ENCODE data around the gene EPC1. TPM values are rescaled to one million over a fixed set of nuclear protein-coding genes. Genes with fewer than 3 reads are reported as not detected.
"Not testable (repeated sequence)": the region's sequence is repeated elsewhere in the genome, so short reads cannot be mapped to it uniquely, and the experiment has no call there.

EPC1 gene
- total RNA-seq, 2 experiments from 2014 or later = 24.4 to 26.1 TPM

GRCh38 chr10:32225976-32226375 is 121.0 kb downstream of the EPC1 start:
- POLR2A ChIA-PET = no interaction called here

DNA sequence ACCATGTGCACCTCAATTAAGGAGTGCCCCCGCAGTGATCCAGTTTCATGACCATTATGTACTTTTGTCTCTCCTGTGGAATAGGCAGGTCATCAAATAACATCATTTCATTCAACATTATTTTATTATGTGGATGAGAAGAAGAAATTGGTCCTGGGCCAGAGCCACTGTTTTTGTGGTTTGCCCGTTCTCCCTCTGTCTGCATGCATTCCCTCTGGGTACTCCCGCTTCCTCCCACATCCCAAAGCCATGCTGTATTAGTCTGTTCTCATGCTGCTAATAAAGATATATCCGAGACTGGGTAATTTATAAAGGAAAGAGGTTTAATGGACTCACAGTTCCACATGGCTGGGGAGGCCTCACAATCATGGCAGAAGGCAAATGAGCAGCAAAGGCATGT is 124.6 kb downstream of the EPC1 start:
- POLR2A ChIA-PET, CTCF ChIA-PET: not testable (repeated sequence)

More at GRCh38 chr10:32225976-32226375, 121.0 kb downstream of the EPC1 start:
- CTCF ChIA-PET = no interaction called here

DNA sequence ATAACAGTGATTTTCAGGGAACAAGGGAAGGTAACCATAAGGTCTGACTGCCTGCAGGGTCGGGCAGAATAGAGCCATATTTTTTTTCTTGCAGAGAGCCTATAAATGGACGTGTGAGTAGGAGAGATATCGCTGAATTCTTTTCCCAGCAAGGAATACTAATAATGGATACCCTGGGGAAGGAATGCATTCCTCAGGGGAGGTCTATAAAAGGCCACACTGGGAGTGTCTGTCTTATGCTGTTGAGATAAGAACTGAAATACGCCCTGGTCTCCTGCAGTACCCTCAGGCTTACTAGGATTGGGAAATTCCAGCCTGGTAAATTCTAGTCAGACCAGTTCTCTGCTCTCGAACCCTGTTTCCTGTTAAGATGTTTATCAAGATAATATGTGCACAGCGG is 127.8 kb downstream of the EPC1 start:
- CTCF ChIA-PET, POLR2A ChIA-PET: not testable (repeated sequence)

- CTCF ChIA-PET, POLR2A ChIA-PET: not testable (repeated sequence)
Measured at GRCh38 chr10:32218206-32219044, 128.5 kb downstream of the EPC1 start.

Other genes starting within 250 kb of the EPC1 start
- gene CCDC7, start 99.0 kb upstream of the EPC1 start, total RNA-seq = 1 to 10 TPM; 6.8 to 7.4 TPM